ENCODE results near the gene BCCIP. TPM values are rescaled to one million over a fixed set of nuclear protein-coding genes. Genes with fewer than 3 reads are reported as not detected.

BCCIP gene
- total RNA-seq, 1 experiment from 2014 or later, result 102 TPM

GRCh38 chr10:125799451-125800182, 23.7 kb upstream of the BCCIP start:
- no peak for ATAC-seq
- H3K27me3 Mint-ChIP-seq (ENCODE audit: low read depth), result no peaks in the 10 kb centered on the region
- ChIA-PET CTCF (no interaction called here), POLR2A (no interaction called here)
- peaks cover 8% of the 10 kb centered on the region for H3K4me1 Mint-ChIP-seq
- no peaks in the 10 kb centered on the region for H3K9me3 Mint-ChIP-seq
- DNase-seq (ENCODE audit: low spot score), result no peak
- TF ChIP-seq ERG (CRISPR knock-in tag; IDR thresholded peaks at IDR 0.05) (no peak), SP1 (CRISPR knock-in tag; conservative IDR thresholded peaks at IDR 0.05) (no peak), SOX15 (CRISPR knock-in tag; IDR thresholded peaks at IDR 0.05) (no peak), ZNF232 (CRISPR knock-in tag; IDR thresholded peaks at IDR 0.05) (no peak), FOXP1 (CRISPR knock-in tag; IDR thresholded peaks at IDR 0.05; ENCODE audit: borderline replicate concordance) (no peak), ZNF396 (CRISPR knock-in tag; IDR thresholded peaks at IDR 0.05; ENCODE audit: borderline replicate concordance) (no peak), ZNF138 (CRISPR knock-in tag; conservative IDR thresholded peaks at IDR 0.05) (no peak), IRF2 (CRISPR knock-in tag; IDR thresholded peaks at IDR 0.05; ENCODE audit: borderline replicate concordance, low read depth) (no peak), GABPB1 (CRISPR knock-in tag; IDR thresholded peaks at IDR 0.05) (no peak)
- H3K4me3 Mint-ChIP-seq, result no peak overlapping the region
- 0 out of 2 replicates have a peak overlapping the region, but pooled peaks have one; percentile 13 for H3K27ac Mint-ChIP-seq
- H3K36me3 Mint-ChIP-seq, result peaks cover 16% of the 10 kb centered on the region; the same call in 1 of the 2 replicates

- no peak for DNase-seq (ENCODE audit: low spot score)
- no peak for ATAC-seq
- Mint-ChIP-seq H3K27me3 (ENCODE audit: low read depth) (no peaks in the 10 kb centered on the region), H3K36me3 (peaks cover 28% of the 10 kb centered on the region), H3K4me1 (peaks cover 8% of the 10 kb centered on the region), H3K9me3 (no peaks in the 10 kb centered on the region), H3K27ac (no peak overlapping the region), H3K4me3 (no peak overlapping the region)
- POLR2A ChIA-PET, result no interaction called here
- no peak for TF ChIP-seq OVOL2 (CRISPR knock-in tag; IDR thresholded peaks at IDR 0.05; ENCODE audit: borderline replicate concordance)
- TF ChIP-seq ZNF121 (CRISPR knock-in tag; IDR thresholded peaks at IDR 0.05), result no peak
- no peak for TF ChIP-seq ZNF263 (CRISPR knock-in tag; IDR thresholded peaks at IDR 0.05; ENCODE audit: low read depth)
- TF ChIP-seq GTF2I (CRISPR knock-in tag; conservative IDR thresholded peaks at IDR 0.05), result no peak
- CTCF ChIA-PET, result no interaction called here
Observed at GRCh38 chr10:125801574-125801973, 21.8 kb upstream of the BCCIP start.

GRCh38 chr10:125802131-125802530, 21.2 kb upstream of the BCCIP start:
- no peak for TF ChIP-seq ATF2 (CRISPR knock-in tag; IDR thresholded peaks at IDR 0.05; ENCODE audit: borderline replicate concordance, low read depth)
- Mint-ChIP-seq H3K27ac (no peak overlapping the region), H3K4me1 (peaks cover 8% of the 10 kb centered on the region), H3K4me3 (no peak overlapping the region), H3K27me3 (ENCODE audit: low read depth) (no peaks in the 10 kb centered on the region), H3K36me3 (peaks cover 28% of the 10 kb centered on the region), H3K9me3 (no peaks in the 10 kb centered on the region)
- ChIA-PET CTCF (no interaction called here), POLR2A (no interaction called here)
- ATAC-seq, result no peak
- no peak for DNase-seq (ENCODE audit: low spot score)

- no peak for TF ChIP-seq HMGXB4 (CRISPR knock-in tag; IDR thresholded peaks at IDR 0.05)
- TF ChIP-seq PRRX2 (CRISPR knock-in tag; IDR thresholded peaks at IDR 0.05), result no peak
- TF ChIP-seq ZNF263 (CRISPR knock-in tag; IDR thresholded peaks at IDR 0.05; ENCODE audit: low read depth), result no peak
- no peak for TF ChIP-seq JUN (CRISPR knock-in tag; IDR thresholded peaks at IDR 0.05)
- no peak for TF ChIP-seq ZNF121 (CRISPR knock-in tag; IDR thresholded peaks at IDR 0.05)
- TF ChIP-seq ZNF317 (CRISPR knock-in tag; IDR thresholded peaks at IDR 0.05; ENCODE audit: borderline replicate concordance, low read depth), result no peak
- TF ChIP-seq TP53 (CRISPR knock-in tag; IDR thresholded peaks at IDR 0.05), result no peak
- TF ChIP-seq GRHL2 (CRISPR knock-in tag; IDR thresholded peaks at IDR 0.05; ENCODE audit: insufficient replicate concordance, severe bottlenecking), result no peak
- no peak for TF ChIP-seq ELF4 (CRISPR knock-in tag; IDR thresholded peaks at IDR 0.05; ENCODE audit: low read depth)
- TF ChIP-seq OVOL2 (CRISPR knock-in tag; IDR thresholded peaks at IDR 0.05; ENCODE audit: borderline replicate concordance), result no peak
- TF ChIP-seq CTCF (IDR thresholded peaks at IDR 0.05), result no peak
- no peak overlapping the region for H3K4me3 Mint-ChIP-seq
- H3K4me1 Mint-ChIP-seq, result peaks cover 8% of the 10 kb centered on the region
- ChIA-PET POLR2A (no interaction called here), CTCF (no interaction called here)
- DNase-seq (ENCODE audit: low spot score) (no peak), ATAC-seq (no peak)
- H3K36me3 Mint-ChIP-seq, result peaks cover 33% of the 10 kb centered on the region
- no peaks in the 10 kb centered on the region for H3K27me3 Mint-ChIP-seq (ENCODE audit: low read depth)
- H3K27ac Mint-ChIP-seq, result no peak overlapping the region
- H3K9me3 Mint-ChIP-seq, result no peaks in the 10 kb centered on the region
Observed at GRCh38 chr10:125802739-125803138, 20.6 kb upstream of the BCCIP start.

Data from WTC11 (cell line).